Sigmoid colon (tissue), 4 donors: Measurements from ENCODE around the gene MME.

ENCODE experiments used
- CTCF ChIP-seq, 4 experiments: fragments of 450-650 bp in 3 of 4; fragments of 200-600 bp in 1 of 4; IDR thresholded peaks; one replicate each; pipeline ENCODE4 v1.5.1; 2016 to 2019; ENCODE audit warnings: antibody characterized with exemption in 4 of 4, mild to moderate bottlenecking in 3 of 4, moderate library complexity in 2 of 4
- EP300 ChIP-seq, 4 donors: sonication (generic); formaldehyde crosslinking; IDR thresholded peaks; one replicate each; pipeline ENCODE4 v1.6.1; 2017; ENCODE audit warnings: antibody characterized with exemption in 4 of 4
- POLR2A ChIP-seq, 2 donors: fragments of 450-650 bp; IDR thresholded peaks; one replicate each; pipeline ENCODE4 v1.6.1; 2016; ENCODE audit warnings: antibody characterized with exemption in 2 of 2, mild to moderate bottlenecking in 2 of 2, moderate library complexity in 2 of 2
- POLR2AphosphoS5 ChIP-seq, 4 donors: sonication (generic); formaldehyde crosslinking; IDR thresholded peaks; one replicate each; pipeline ENCODE4 v1.6.1; 2017; ENCODE audit warnings: antibody characterized with exemption in 4 of 4

- TF ChIP-seq CTCF (IDR thresholded peaks at IDR 0.05), result no peak
- no peak for TF ChIP-seq POLR2A (IDR thresholded peaks at IDR 0.05)
- TF ChIP-seq EP300 (IDR thresholded peaks at IDR 0.05), result no peak
- TF ChIP-seq POLR2AphosphoS5 (IDR thresholded peaks at IDR 0.05), result no peak
Measured at GRCh38 chr3:155080692-155081091, 573 bp downstream of the MME start.
